Stimulated activated CD8-positive, alpha-beta memory T cell treated with anti-CD3 and anti-CD28 coated beads, Interleukin-7, amount 100 ng/mL, for 4 hours (primary cell): ENCODE data around the gene SETD3.

Experiments
- DNase-seq, 2 donors: peaks; one replicate each; pipeline ENCODE4 v3.0.0-alpha.2; 2020; ENCODE audit warnings: low read depth in 2 of 2

SETD3 gene

DNA sequence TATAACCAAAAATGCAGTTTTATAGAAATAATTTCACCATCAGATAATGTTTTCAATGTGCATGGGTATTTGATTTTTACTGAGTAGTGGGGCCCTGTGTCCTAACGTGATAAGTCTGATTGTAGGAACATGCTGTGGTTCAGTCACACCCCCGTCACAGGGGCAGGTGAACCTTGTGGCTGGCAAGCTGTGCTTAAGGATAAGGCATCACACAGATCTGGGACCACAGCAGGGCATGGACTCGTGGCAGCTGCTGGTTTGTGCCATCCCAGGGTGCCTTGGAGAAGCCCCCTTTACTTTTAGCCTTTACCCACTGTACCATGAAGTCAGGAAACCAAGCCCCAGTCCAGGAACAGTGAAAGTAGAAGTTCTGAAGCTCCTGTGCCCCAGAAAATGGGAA, 17.2 kb upstream of the SETD3 start:
- DNase-seq: no peak

DNA sequence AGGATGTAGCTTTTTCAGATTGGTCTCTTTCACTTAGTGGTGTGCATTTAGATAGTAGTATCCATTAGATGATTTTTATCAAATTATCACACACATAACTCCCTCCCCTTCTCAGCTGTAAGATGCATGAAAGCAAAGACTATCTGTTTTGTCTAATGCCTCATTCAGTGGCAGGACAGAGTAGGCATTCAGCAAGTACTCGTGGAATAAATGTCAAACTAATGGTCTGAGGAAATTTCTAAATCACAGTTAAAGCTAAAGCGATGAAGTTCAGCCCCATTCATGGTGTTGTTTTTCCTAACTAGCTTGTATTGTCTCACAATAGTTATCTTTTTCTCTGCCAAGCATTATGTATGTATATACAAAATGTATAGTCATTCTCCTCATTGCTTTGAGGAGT, 16.7 kb upstream of the SETD3 start:
- no peak for DNase-seq

DNA sequence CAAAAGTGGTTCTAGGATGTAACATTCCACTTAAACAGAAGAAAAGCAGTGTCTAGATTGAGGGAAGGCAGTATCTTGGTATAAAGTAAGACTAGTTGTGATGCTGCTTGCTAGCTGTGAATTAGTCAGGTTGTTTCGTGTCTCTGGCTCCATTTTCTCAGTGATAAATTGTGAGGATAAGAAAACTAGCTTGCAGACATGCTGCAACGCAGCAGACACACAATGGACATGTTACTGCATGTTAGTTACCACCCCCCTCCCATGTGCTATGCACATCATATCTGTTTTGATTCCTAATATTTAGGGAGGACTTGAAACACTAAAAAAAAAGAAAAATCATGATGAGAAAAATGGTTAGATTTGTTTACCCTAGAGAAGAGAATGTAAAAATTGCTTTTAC, 3.4 kb upstream of the SETD3 start:
- DNase-seq: no peak

DNA sequence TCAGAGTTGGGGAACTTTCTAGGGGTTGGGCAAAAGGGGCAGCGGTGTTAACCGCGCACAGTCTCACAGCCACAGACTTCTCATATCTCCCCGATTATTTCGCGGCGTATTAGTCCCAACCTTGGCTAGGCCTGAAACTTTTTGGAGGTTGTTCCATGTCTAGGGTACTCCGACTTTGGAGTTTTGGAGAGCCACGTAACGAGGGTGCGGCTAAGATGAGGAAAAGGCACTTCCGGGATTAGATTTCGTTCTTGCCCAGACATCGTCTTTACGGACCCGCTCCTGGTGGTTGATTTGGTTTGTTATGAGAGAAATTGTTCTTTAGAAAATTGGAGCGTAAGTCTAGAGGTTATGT, 1.1 kb upstream of the SETD3 start:
- no peak for DNase-seq

DNA sequence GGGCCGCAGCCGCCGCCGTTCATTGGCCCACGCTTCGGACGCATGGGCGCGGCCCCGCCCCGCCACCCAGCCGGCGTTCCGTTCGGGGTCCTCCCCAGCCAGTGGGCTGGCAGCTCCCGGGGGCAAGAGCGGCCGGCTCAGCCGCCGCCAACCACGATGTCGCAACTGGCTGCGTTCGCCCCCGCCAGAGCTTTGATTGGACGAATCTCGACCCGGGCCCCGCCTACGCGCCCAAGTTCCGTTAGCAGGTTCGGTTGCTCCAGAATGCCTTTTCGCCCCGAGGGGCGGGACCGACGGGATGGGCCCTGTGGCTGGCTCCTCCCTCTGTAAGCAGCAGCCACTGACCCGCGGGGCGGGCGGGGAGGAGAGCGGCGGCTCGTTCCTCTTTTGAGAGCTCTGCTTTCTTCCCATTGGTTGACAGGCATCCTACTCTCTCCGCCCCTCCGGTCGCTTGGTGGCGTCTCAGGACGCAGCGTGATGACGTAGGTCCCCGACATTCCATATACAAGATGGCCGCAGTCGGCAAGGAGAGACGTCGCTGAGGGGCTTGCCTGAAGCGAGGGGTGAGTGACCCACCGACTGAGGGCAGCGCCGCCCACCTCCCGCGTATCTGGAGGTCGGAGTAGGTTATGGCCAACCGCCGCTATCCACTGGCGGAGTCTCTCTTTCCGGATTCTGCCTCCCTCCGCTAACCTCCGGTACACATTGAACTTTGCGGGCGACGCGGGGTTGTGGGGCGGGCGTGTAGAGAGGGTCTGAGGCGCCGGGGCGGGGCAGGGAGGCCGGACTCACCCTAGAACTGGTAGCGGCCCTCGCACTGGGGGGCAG, 472 bp upstream of the SETD3 start, which contains the start of gene CCNK:
Gene CCNK (plus strand): TSS at position 493 of the 828 bp plus-strand sequence. CDS start 11,269 bp downstream, outside the sequence.
- DNase-seq: peak; percentile 100

DNA sequence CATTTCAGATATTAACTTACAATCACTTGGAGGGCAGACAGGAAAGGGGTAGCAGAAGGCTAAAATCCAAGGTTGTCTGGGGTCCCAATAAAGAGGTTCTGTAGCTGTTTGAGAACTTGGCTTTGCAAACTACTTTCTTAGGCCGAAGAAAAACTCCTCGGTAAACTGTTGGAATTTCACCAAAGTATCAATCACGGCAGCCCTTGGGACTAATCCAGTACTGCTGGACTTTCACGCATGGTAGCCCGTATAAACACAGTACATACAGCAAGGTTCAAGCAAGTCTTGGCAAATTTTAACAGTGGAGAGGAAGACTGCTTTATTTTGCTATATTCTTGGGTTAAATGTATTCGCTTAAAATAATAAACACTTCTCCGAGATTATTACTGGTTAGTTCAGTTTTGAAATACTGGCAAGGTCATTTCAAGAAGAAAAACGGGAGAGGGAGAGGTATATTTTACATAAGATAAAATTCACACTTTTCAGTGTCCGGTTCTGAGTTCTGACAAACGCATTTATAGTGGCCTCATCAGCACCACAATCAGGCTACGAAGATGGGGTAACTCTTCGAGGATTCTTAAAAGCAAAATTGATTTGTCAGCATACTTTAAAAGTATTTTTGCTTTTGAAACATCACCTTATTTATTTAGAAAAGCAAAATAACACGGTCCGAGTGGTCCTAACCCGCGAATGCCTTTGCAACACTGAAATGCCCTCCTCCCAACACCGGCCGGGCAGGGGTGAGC, 1.3 kb downstream of the SETD3 start:
- no peak for DNase-seq

DNA sequence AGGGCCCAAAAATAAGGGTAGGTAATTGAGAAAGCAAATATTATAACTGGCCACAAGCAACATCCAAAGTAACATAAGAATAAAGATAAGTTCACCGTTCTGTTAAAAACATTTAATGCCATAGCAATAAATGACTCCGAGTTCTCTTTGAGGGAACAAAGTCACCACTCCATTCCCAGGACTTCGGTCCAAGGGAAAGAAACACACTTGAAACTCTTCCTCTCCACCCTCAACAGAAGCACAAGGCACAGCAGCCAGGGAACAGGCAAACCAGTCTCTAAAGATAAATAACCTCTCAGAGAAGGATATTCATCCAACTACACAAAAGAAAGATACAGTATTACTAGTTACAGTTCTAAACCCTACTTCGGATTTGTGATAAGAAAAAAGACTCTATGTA, 2.5 kb downstream of the SETD3 start:
- no peak for DNase-seq

DNA sequence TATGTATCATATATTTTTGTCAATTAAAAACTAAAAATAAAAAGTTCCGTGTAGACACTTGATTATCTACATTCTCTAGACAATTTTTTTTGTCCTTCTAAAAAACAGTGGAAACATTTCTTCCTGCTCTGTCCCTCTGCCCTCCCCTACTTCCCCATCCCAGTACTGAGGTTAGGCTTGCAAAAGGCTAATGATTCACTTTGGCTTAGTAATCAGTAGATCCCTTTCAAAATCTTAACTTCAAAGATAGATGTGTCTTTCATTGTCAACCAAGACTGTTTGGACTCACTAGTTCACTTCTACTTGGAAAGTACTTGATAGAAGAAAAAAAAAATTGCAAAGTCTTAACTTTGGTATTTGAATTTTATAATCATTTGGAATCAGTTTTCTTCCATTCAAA, 3.8 kb downstream of the SETD3 start:
- DNase-seq: no peak

DNA sequence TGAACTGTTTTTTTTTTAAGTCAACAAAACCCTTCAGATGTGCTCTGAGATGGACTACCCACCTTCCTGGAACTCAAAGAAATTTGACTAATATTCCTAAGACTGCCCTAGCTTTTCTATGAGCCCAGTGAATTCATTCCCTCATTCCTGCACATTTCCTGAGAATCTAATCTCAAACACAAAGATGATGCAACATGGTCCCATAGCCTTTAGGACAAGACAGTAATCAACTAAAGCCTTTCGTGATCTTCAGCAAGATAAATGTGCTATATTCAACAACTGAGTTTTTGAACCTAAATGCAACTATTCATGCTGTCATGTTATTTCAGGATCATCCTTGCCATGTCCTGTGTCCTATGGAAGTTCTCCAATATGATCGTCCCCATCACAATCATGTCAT, 5.0 kb downstream of the SETD3 start:
- DNase-seq: no peak

DNA sequence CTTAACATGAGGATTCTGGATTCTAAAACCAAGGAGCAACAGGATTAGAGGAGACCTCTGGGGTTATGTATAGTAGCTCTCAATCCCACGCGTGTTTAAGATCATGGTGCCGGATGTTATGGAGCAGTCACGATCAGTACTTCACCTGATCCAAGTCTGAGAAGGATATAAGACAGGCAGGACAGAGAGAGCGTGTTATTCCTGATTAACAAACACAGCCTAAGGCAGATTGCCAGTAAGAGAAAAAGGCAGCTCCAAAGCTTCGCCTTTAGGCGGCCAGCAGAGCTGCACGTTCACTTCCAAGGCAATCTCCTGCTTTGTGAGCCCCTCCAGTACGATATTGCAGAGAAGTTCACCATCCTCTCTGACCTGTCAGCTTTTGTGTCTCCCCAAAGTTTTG, 5.5 kb downstream of the SETD3 start:
- no peak for DNase-seq

DNA sequence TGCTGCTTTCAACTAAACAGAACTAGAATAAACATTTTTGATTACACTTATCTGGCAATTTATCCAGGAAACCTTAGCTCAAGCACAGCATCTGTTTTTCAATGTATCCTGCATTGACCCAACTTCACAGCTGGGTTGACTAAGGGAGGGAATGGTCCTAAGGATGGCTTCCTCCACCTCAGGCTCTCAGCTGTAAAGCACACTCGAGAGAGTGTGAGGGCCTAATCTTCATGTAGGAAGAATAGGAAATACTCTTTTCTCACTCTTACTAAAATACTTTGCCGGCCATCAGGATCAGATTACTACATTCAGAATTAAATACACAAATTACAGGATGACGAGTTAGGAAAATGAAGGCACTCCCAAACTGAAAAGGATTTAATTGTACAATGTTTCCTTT, 7.2 kb downstream of the SETD3 start:
- no peak for DNase-seq

DNA sequence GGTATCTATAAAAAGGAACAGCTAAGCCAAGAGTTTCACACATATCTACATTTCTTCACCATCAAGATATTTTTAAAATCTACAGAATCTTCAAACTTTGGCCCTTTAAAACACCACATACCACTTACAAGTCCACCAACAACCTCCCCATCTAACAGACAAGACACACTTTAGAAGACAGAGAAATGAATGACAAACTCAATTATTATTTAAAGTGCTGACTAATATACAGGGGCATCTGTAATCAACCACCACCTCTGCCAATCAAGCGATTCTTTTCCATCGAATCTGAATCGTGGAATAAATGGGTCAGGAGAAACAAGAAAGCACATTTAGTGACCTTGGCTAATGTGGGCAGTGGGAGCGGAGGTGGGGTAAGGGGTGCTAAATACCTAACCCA, 7.7 kb downstream of the SETD3 start:
- DNase-seq: no peak

DNA sequence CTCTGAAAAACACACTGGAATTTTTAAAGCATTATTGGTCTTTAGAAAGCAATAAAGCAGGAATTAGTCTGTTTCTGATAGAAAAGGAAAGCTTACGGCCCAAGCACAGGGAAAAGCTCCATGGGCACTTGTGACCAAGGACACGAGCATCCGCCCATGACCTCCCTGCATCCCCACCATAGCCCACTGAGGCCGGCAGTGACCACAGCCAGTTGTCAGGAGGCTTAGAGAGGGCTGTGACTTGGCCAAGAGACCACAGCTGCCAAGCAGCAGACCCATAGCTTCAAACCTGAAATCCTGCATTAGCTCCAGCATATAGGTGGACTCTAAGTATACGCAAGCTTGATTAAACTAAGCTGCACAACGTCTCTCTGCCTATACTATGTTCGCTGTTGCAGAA, 8.9 kb downstream of the SETD3 start:
- no peak for DNase-seq

DNA sequence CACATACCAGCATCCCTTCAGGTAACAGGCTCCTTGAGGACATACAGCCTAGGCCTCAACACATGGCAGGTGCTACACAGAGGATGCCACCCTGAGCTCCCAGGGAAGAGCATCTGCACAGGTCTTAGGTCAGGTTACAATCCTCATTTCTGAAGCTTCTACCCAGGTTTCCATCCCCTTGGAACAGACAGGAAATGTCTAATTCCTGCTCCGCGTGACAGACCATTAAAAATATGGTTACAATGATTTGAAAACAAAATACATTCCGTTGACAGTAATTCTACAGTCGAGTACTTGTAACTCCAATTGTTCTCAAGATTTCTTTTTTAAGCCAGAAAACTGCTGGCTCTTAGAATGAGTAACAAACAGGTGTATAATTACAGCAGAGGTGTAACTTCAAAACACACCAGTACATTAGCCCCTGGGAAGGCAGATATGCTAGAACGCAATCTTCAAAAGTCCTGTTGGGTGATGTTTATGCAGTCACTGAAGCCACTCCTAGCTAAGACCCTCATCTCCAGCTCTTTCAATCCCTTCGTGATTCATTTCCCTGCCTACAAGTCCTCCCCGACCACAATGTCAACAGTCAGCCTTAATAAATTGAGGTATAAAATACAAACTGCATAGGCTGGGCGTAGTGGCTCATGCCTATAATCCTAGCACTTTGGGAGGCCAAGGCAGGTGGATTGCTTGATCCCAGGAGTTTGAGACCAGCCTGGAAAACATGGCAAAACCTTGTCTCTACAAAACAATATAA, 11.6 kb downstream of the SETD3 start:
- no peak for DNase-seq

DNA sequence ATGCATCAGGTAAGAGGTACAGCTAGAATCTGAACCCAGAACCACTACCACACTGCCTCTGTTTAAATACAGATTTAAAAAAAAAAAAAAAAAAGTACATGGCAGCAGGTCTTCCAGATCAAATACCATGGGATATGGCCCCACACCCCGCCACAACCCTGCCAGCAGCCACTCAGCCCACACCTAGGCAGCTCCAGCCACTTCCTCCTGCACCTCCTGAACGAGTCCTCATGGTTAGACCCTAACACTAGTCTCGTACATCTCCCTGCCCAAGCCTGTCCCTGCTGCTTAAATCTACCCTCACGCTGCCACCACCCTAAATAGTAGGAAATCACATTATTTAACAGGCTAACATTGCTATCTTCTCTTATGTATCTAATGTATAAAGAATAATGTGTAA, 12.6 kb downstream of the SETD3 start:
- no peak for DNase-seq

DNA sequence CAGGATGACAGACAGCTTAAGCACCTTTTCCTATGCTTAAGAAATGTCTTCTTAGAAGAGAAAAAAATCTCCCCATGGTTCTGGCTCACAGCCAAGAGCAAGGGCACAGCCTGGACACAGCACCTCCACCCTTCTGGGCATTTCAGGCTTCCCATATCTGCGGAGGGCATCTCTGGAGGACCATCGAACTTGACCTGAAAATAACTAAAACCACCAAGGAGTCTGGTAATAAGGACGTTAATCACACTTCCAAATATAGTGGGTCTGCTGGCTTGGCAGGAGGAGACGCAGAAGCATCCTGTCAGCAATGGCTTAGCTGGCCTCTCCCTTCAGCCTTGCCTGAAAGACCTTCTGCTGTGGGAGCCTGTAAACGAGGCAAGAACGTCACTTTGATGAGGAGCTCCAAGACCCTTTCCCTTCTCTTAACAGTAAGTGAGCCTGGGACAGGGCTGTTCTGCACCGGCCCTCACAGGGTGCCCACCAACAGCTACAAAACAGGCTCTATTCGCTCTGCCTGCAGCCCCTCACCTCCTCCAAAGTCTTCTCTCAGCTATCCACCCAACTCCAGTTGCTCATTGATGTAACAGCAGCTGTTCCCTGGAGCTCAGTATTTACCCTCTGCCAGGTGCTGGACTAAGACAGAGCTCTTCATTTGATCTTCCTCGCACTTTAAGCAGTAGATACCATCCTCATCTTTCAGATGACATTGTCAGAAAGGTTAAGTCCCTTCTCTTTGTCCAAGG, 13.2 kb downstream of the SETD3 start:
- DNase-seq: no peak

DNA sequence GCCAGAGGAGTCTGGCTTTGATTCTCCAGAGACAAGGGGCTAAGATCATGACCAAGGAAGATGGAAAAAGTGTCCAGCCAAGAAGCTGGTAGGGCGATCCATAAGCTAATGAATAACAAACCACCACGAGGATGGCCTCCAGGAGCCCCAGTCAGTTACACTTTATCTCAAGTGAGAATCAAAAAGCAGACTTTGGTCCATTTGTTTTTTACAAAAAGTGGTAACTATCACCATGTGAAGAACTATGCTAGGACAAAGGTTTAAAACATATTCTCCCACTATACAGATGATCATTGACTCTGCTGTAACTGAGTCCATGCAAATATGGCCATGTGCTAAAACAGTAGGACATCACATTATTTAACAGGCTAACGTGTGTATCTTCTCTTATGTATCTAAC, 13.9 kb downstream of the SETD3 start:
- DNase-seq: no peak

DNA sequence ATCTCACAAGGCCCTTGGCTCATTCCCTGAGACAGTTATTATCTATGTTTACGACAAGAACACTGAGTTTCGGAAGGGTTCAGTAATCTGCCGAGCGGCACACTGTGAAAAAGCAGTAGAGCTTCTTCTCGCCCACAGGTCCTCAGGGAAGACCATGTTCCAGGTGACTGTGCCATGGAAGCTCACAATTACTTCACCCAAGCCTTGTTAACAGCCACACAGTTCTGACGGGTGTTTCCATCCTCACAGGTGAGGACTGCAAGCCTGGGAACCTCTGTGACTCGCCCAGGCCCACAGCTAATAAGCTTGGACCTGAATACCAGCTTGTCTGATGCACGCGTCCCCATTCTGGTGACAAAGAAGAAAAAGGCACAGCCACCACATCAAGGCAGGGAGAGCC, 15.4 kb downstream of the SETD3 start:
- DNase-seq: no peak

DNA sequence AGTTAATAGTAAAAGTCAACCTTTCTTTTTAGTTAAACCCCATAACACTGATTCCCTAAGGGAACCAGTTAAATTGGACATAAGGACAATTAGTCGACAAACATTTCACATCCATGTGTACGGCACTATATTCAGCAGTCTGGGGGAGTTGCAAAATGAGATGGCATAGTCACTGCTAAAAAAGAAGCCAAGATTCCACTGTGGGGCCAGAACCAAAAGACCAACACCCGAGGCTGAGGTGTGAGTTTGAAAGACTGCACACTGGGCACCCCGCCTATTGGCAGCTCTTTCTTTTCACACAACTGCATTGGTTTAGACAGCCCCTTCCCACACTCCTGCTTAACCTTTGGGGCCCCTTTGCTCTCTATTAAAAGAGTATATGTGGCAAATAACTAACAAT, 16.7 kb downstream of the SETD3 start:
- DNase-seq: no peak

DNA sequence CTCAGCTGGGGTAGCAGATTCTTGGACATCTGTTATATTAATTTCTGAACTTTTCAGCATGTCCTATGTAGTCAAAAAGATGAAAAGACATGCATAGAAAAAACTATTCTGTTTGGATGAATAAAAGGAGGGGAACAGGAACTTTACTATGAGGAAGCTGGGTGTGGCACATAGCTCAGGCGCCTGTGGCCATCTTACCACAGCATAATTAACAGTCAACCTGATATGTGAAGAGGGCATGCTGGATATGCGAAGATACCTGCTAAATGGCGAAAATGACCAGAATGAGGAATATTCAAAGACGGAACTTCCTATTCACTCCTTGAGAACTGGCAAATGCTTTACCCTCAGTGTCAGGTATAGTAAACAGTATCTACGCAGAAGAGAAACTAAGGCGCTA, 18.4 kb downstream of the SETD3 start:
- no peak for DNase-seq

DNA sequence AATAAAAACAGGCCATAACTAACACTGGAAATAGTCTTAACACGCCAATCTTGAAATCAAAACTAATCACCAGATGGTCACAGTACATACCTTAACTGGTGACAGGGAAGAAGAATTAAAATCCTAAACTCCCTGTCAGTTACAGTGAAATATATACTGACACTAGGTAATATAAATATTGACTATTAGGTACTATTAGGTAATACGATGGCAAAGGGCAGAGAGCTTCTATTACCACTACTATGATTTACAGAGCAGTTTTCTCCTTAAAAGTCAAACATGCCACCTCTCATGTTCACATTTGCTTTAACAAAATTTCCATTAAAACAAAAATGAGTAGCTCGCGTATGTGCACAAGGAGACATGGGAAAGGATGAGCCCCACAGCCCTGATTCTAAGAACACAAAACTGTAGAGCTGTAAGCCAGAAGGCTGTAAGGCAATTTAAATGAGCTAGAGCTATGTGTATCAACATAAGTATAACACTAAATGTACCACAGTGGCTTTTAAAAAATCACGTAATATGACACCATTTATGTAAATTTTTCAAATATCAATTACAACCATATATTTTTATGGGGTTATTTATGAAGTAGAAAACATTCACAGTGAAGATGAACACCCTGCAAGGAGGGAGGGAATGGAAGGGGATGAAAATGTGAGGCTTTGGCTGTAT, 19.1 kb downstream of the SETD3 start:
- DNase-seq: no peak
